GM18907 (cell line): ENCODE data around the gene FNDC1.

Experiments used
- ATAC-seq: cut with Tn5 transposase; IDR thresholded peaks from one replicate; pipeline ENCODE4 v1.9.1; 2021; ENCODE audit warnings: mild to moderate bottlenecking, moderate library complexity; ENCODE audit not compliant: unreplicated experiment

FNDC1 gene

DNA sequence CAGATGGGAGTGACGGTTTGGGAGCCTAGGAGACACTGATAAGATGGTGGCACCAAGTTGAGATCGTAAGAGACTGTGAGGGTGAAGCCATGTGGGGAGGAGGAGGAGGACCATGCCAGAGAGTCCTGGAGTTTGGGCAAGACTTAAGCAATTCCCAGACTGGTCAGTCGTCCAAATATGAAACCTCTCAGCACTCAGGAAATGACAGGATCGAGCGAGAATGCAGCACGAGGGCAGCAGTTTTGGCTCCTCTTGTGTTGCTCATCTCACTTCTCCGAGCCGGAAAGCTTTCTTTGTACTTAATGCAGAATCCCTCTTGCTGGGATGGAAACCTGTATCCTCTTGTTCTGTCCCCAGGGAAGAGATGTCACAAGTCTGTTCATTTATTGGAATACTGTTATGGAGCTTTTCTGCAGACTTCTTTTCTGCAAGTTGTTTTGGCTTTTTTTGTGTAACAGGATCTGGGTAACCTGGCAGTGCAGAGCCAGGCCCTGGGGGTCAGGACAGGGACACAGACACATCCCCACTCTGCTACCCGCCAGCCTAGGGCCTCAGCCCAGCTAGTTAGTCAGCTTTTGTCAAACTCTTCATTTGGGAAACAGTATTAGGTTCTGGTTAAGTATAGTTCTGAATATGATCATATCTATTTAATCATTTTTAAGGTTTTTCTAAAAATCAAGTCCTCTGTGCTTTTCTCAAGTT lies 34.3 kb downstream of the FNDC1 start:
- no peak for ATAC-seq

DNA sequence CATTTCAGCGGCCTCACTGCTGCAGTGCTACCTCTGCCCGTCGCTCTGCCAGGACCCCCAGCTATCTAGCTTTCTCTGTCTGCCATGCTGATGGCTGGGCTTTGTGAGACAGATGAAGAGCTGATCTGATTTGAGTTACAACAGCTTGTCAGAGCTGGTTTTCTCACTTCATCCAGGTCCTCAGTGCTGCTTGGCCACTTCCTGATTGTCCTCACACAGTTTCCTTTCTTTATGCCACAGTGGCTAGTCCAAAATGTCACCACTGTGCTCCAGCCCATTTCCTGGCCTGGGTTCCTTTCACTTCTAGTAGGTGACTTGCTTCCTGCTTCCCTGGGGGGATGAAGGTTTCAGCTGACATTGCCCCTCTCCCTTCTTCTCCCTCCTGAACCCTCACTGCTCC lies 35.4 kb downstream of the FNDC1 start:
- no peak for ATAC-seq

DNA sequence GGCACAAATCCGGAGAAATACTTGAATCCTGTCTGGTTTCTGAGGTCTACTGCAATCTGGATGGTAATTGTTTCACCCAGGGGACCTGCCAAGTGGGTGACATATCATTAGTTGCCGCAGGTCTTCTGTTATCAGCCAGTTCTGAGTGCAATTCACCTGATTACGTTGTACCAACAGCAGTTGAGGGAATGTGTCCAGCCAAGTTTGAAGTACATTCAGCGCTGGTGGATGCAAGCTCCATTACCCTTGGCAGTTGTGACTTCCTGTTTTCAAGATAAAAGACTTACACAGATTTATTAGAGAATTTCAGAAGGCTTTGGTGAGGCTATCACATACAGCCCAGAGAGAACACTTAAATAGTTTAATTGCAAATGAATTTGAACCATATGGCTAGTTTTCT lies 42.8 kb downstream of the FNDC1 start:
- no peak for ATAC-seq

DNA sequence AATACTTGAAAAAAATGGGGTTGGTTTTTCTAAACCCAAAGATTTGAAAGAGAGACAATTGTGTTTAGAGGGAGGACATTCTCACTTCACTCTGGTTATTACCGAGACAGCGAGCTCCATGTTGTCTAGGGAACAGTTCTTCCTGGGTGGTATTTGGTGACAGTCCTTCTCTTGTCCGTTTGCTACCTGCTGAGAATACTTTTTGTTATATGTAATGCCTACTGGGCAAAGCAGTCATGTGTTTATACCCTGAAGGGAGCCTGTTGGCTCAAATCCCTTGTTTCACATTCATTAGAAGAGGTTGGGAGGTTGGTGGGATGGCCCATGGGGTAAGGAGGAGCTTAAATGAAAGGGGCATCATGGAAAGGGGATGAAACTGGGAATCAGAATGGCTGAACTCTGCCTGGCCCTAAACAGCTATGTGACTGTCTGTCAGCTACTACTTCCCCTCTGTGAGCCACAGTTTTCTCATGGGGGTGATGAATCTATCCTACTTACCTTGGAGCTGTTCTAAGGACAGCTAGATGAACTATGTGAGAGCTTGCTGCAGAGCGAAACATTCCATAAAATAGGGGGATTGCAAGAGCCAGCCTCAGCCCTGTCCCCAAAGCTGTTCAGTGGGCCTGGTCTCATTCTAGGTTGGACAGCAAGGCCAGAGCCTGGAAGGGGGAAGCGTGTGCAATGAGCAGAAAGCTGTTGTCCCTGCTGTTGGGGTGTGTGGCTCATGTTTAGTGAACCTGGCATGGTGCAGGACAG lies 43.5 kb downstream of the FNDC1 start:
- no peak for ATAC-seq

DNA sequence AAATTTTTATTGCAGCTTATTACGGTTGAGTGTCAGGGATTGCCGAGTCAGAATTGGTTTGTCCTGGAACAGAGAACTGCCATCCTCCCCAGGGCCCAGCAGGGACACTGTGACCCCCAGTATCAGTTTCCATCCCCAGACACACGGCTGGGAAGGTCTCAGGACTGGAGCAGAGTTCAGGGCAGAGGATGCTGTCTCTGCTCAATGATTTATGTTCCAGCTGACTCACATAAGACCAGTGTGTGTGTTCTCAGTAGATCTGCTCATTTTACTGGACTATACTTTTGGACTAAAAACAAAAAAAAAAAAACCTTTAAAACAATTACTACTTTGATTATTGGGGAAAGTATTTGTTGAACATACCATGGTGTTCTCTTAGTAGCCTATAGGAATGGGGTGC lies 44.2 kb downstream of the FNDC1 start:
- no peak for ATAC-seq

DNA sequence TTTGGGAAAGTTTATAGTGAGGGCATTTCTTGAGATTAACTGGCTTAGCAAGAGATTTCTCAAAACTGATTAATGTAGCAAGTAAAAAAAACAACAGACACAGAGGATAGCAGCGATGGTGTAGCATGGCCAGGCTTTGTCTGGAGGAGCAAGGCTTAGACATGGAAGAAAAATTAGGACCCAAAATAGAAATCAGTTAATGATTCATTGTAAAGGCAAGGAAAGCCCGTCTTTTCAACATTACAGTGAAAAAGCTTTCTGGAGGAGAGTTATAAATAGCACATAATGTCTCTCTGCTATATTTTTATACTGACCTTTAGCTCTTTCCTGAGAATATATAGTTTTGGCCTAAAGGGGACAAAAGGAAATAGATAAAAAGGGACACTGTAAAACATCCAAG lies 45.1 kb downstream of the FNDC1 start:
- ATAC-seq, result no peak

DNA sequence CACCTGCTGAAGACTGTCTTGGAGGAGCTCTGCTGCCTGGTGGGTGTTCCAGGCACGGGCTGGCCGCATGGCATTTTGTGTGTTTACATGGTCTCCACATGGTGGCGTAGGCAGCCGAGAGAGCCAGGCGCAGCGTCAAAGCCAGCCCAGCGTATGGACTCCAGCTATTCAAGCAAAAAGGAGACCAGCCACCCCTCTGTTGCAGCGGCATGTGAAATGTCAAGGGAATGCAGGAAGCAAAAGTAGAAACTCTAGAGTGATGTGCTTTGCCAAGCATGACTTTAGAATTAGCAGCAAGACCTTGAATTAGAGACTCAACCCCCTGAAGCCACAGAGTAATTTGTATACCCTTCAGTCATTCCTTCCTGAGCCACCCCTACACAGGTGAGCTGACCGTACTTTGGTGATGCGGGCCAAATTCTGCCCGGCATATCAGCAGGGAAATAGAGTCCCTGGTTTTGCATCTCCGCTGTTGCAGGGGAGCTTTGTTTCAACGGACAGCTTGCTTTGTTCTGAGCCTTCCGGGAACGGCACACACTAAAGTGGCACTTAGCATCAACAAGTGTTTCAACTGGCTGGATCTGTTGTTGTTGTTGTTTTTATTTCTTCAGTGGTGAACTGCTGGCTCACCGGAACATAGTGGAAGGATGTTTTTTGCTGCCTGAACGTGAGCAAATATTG lies 48.5 kb downstream of the FNDC1 start:
- peak; percentile 87 for ATAC-seq

DNA sequence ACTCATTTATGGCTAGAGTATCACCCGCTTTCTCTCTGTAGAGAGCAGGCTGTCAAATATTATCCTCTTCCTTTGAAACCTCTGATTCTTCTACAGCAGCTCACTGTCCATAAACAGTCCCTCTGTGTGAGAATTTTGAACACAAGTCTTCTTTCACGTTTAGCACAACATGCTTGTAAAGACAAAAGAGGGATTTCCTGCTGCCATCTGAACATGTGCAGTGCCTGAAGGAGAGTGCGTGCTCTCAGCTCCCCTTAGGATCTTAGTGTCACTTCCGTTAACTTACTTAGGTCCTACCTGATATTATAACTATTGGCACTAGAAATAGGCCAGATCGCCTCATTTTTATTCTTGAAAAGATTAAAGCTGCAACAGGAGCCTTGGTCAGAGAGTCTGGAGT lies 50.9 kb downstream of the FNDC1 start:
- no peak for ATAC-seq

DNA sequence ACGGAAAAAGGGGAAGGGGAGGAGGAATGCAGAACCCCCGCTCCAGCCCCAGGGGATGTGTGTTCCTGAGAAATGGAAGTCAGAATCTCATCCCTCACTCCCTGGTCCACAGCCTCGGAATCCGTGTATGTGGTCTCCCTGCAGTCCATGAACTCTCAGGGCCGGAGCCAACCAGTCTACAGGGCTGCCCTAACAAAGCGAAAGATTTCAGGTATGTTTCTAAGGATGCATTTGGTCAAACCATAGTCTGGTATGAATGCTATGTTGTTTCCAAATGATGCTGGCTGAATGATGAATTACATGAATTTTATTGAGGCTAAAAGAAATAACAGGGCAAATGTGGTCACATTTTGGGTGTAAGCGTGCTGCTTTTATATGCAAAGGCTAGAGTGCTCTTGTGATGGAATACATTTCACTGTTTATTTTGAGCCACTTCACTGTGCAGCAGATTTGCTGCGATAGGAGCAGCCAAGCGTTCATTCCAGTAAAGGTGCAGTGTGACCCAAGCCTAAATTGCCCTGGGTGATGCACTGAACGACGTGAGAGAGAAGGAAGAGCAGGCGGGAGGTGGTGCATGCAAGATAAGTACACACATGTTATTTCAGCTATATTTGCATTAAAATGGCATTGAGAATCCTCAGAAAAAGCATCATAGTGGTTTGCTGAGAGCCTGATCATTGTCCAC lies 52.4 kb downstream of the FNDC1 start:
- ATAC-seq, result no peak

DNA sequence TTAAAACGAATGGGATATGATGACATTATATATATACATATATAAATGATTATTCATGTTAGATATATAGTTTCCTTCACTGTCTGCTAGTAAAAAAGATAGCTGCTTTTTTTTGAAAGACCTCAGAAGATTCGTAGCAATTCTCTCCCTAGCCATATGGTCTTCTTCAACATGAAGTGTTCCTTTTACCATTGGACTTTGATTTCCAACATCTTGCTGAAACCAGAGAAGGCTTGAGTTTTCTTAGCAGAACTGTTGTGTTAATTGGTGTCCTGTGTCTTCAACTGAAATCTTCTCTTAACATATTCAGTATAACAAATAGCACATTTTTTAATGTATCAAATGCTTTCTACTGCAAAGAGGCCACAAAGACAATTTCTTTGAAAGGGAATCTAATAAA lies 55.3 kb downstream of the FNDC1 start:
- ATAC-seq, result no peak

DNA sequence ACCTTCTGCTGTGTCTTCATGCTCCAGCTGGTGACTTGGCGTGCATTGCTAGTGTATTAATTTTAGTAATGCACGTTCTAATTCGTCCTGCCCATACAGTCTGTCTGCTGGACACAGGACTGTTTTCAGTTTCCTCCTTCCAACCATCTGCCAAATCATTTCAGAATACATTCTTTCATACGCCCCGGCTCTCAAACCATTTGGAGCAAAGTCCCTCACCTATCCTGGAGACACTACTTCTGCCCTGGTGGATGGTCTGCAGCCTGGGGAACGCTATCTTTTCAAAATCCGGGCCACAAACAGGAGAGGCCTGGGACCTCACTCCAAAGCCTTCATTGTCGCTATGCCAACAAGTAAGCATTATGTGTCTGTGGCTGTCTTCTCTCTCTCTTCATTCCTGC lies 60.5 kb downstream of the FNDC1 start:
- ATAC-seq, result no peak

DNA sequence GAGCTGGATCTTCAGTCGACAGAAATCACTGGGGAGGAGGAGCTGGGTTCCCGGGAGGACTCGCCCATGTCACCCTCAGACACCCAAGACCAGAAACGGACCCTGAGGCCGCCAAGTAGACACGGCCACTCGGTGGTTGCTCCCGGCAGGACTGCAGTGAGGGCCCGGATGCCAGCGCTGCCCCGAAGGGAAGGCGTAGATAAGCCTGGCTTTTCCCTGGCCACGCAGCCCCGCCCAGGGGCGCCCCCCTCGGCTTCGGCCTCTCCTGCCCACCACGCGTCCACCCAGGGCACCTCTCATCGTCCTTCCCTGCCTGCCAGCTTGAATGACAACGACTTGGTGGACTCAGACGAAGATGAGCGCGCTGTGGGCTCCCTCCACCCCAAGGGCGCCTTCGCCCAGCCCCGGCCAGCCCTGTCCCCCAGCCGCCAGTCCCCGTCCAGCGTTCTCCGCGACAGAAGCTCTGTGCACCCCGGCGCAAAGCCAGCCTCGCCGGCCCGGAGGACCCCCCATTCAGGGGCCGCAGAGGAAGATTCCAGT lies 63.0 kb downstream of the FNDC1 start:
- ATAC-seq, result no peak

DNA sequence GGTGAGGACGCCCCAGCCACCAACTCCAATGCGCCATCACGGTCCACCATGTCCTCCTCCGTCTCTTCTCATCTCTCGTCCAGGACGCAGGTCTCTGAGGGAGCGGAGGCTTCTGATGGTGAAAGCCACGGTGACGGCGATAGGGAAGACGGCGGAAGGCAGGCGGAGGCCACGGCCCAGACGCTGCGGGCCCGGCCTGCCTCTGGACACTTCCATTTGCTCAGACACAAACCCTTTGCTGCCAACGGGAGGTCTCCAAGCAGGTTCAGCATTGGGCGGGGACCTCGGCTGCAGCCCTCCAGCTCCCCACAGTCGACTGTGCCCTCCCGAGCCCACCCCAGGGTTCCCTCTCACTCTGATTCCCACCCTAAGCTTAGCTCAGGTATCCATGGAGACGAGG lies 63.6 kb downstream of the FNDC1 start:
- ATAC-seq, result no peak

DNA sequence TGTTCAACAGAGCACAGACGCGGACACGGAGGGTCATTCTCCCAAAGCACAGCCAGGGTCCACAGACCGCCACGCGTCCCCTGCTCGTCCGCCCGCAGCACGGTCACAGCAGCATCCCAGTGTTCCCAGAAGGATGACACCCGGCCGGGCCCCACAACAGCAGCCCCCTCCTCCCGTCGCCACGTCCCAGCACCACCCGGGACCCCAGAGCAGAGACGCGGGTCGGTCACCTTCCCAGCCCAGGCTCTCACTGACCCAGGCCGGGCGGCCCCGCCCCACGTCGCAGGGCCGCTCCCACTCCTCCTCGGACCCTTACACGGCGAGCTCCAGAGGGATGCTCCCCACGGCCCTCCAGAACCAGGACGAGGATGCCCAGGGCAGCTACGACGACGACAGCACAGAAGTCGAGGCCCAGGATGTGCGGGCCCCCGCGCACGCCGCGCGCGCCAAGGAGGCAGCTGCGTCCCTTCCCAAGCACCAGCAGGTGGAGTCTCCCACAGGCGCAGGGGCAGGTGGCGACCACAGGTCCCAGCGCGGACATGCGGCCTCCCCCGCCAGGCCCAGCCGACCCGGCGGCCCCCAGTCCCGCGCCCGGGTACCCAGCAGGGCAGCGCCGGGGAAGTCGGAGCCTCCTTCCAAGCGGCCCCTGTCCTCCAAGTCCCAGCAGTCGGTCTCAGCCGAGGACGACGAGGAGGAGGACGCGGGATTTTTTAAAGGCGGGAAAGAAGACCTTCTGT lies 64.3 kb downstream of the FNDC1 start:
- no peak for ATAC-seq

DNA sequence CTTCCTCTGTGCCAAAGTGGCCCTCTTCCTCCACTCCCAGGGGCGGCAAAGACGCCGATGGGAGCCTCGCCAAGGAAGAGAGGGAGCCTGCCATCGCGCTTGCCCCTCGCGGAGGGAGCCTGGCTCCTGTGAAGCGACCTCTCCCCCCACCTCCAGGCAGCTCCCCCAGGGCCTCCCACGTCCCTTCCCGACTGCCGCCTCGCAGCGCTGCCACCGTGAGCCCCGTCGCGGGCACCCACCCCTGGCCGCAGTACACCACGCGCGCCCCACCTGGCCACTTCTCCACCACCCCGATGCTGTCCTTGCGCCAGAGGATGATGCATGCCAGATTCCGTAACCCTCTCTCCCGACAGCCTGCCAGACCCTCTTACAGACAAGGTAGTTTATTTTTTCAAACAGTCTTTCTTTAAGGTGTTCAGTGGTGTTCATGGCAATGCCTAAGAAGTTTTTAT lies 64.9 kb downstream of the FNDC1 start:
- no peak for ATAC-seq

DNA sequence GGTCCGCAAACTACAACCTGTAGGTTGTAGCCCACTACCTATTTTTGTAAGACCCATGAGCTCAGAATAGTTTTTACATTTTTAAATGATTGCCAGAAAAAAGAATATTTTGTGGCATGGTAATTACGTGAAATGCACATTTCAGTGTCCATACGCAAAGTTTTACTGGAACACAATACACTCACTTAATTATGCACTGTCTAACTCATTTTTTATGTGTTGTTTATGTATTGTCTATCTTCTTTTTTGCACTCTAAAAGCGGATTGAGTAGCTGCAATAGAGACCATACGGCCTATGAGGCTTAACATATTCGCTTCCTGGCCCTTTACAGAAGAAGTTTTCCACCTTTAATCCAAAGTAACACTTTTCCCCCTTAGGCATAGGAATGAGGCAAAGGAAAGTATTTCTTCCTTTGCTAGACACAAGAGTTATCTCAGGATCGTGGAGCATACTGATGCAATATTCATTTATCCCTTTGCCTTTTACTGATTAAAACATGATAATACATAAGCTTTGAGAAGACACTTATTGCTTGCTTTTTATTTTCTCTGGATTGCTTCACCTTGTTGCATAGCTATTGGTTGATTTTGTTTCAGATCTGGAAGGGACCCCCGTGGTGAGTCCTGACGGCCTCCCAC lies 69.8 kb downstream of the FNDC1 start:
- ATAC-seq, result no peak

DNA sequence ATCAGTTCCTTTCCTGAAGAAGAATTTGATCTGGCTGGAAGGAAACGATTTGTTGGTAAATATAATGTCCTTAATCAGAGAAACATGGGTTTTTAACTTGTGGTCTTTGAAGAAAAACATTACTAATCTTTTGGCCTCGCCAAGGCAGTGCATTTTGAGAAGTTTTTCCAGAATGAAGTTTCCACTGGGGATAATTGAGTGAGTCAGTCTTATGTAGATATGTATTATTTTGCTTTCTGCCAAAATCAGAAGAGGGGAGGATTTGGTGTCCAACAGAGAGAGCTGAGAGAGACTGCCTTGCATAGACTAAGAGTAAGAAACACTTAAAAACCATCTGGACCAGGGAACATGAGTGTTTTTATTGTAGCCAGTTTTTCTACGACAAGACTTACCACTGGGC lies 79.9 kb downstream of the FNDC1 start:
- ATAC-seq, result no peak

DNA sequence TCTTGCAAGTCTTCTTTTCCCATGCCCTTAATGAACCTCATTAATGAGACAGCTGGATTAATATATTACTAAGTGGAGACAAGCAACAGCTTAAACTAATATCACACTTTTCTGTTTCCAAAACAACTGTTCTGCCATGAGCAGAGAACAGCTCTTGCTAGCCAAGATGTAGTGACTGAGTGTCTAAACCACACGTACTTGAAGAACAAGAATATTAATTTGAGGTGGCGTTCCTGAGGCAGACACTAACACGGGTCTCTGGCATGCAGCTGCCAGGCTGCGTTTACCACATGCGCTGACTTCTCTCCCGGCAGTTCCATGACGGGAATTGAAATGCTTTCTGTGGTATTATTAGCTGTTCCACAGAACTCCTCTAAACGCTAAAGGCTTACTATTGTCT lies 80.6 kb downstream of the FNDC1 start:
- ATAC-seq, result no peak

DNA sequence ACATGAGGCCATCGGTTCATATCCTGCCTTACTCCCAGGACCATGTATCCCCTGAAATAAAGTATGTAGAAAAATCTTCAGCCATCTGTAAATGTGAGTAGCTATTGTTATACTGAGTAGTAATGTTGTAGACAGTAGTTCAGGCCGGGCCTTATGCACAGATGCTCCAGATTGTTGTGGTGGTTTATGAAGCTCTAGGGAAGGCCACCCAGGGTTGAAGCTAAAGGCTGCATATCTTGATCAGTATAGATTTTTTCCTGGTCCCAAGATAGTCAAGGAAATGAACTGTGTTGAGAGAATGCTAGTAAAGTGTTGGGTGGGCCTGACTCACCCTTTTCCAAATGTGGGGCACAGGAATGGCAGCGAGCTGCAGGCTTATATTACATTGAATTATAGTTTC lies 81.4 kb downstream of the FNDC1 start:
- no peak for ATAC-seq

DNA sequence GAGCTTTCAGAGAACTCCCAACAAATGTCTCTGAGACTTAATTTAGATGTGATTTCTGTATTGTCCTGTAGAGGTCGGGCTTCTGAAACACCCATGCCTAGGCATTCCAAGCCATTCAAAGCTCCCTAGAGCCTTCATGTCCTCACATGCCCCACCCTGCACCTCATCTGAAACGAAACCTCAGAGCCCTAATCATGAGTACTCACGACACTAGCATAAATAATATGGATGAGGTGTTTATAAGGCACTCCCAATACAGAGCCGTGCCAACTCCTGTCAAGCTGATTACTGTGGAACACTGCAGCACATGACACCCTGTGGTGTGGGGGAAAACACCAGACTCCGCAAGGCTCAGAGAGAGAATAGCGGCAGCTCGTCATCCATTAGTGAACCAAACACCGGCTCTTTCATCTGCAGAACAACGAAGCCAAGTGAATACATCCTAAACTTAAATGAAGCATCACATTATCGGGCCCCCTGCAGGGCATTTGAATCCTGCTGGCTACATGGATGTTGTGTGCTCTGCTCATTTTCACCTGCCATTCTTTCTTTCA lies 83.8 kb downstream of the FNDC1 start:
- peak; percentile 82 for ATAC-seq
